Rectal smooth muscle tissue (tissue), 1 donor: Measurements from ENCODE around the gene PRKD3.

ENCODE experiments used
- H3K27ac ChIP-seq: one replicate; pipeline ENCODE4 v1.7.0; 2013; ENCODE audit warnings: low read depth, low read length, inconsistent platforms
- H3K27me3 ChIP-seq: one replicate; pipeline ENCODE4 v1.7.0; 2013; ENCODE audit warnings: low read length; ENCODE audit not compliant: control insufficient read depth, insufficient read depth
- H3K36me3 ChIP-seq: one replicate; pipeline ENCODE4 v1.7.0; 2013; ENCODE audit warnings: low read length; ENCODE audit not compliant: control insufficient read depth, insufficient read depth
- H3K4me1 ChIP-seq: one replicate; pipeline ENCODE4 v1.7.0; 2013; ENCODE audit warnings: low read length; ENCODE audit not compliant: control insufficient read depth, insufficient read depth
- H3K4me3 ChIP-seq: one replicate; pipeline ENCODE4 v1.7.0; 2013; ENCODE audit warnings: low read length
- H3K9ac ChIP-seq: one replicate; pipeline ENCODE4 v1.7.0; 2013; ENCODE audit warnings: low read length

Gene PRKD3

GRCh38 chr2:37322368-37322767, 2.3 kb downstream of the PRKD3 start:
- Histone ChIP-seq H3K27me3 (no peaks in the 10 kb centered on the region), H3K36me3 (no peaks in the 10 kb centered on the region), H3K27ac (no peak overlapping the region), H3K4me1 (peaks cover 13% of the 10 kb centered on the region), H3K9ac (no peak overlapping the region), H3K4me3 (no peak overlapping the region)

DNA sequence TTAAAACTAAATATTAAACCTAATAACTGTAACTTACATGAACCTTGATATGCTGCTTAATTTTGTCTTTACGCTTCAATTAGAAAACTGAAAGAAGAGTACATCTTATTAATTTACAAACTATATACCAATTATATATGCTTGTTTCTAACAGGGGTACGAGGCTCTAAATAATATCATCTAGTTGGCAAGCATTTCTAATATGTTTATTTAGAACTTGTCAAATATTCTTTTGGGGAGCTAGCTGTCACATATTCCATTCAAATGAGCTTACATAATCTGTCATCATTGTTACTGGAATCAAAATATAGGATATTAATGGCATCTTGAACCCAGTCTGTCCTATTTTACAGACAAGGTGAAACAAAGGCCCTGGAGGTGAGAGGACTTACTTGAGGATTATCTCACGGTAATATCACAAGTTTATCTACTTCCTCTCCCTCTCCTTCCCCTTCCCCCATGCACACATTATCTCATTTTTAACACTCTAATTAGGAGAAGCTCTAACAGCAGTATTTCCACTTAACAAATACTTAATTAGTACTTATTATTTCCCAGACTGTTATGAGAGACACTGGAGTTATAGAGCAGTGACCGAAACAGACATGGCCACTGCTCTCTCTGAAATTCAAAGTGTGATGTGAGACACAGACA, 3.5 kb downstream of the PRKD3 start:
- H3K27ac ChIP-seq, result no peak overlapping the region
- peaks cover 11% of the 10 kb centered on the region for H3K4me1 ChIP-seq
- no peak overlapping the region for H3K4me3 ChIP-seq
- H3K36me3 ChIP-seq, result no peaks in the 10 kb centered on the region
- H3K9ac ChIP-seq, result no peak overlapping the region
- H3K27me3 ChIP-seq, result no peaks in the 10 kb centered on the region

DNA sequence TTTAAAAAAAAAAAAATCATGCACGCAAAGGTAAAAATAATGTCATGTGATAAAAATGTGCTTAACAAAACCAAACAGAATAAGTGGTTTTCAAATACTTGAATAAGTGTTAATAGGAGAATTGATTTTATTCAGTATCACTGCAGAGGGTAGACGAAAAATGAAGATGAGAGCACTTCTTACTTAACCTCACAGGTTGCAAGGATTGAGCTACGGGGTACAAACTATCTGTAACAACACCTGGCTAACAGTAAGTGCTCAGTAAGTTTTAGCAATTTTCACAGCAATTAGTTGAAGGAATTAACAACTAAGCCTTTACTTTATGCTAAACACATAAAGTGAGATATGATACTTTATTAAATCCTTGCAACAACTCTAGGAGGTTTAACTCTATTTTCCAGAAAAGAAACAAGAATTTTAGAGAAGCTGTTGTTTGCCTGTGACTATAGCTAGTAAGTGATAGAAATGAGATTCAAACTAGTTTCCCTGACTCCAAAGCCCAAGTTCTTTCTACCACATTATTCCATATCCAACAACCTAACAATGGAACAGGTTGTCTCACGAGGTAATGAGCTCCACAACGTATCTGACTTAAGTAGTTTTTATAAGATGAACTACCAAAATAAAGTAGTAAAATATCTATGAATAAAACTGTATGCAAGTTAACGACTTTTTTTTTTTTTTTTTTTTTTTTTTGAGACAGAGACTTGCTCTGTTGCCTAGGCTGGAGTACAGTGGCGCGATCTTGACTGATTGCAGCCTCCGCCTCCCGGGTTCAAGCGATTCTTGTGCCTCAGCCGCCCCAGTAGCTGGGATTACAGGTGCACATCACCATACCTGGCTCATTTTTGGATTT, 4.7 kb downstream of the PRKD3 start:
- Histone ChIP-seq H3K36me3 (no peaks in the 10 kb centered on the region), H3K27me3 (no peaks in the 10 kb centered on the region), H3K9ac (no peak overlapping the region), H3K27ac (no peak overlapping the region), H3K4me3 (no peak overlapping the region), H3K4me1 (peaks cover 11% of the 10 kb centered on the region)

DNA sequence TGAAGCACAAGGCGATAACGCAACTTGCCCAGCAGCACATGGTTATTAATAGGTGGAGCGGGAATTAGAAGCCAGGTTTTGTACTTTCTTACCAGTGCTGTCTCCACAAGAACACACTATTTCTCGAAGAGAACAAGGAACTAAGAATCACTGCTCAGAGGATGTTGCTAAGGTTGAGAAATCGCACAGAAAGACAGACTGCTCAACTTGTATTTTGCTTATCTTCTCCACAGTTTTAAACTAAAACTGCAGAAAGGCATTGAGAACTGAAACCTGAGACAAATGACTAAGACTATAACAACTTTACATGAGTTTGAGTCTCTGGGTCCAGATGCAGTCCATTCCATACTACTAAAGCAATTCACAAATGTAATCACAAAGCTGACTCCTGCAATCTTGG, 6.2 kb downstream of the PRKD3 start:
- H3K27me3 ChIP-seq, result no peaks in the 10 kb centered on the region
- no peak overlapping the region for H3K4me3 ChIP-seq
- no peak overlapping the region for H3K9ac ChIP-seq
- no peak overlapping the region for H3K27ac ChIP-seq
- H3K4me1 ChIP-seq, result peaks cover 11% of the 10 kb centered on the region
- no peaks in the 10 kb centered on the region for H3K36me3 ChIP-seq

GRCh38 chr2:37317746-37318145, 6.9 kb downstream of the PRKD3 start:
- no peak overlapping the region for H3K9ac ChIP-seq
- peaks cover 11% of the 10 kb centered on the region for H3K4me1 ChIP-seq
- H3K27ac ChIP-seq, result no peak overlapping the region
- H3K4me3 ChIP-seq, result no peak overlapping the region
- no peaks in the 10 kb centered on the region for H3K36me3 ChIP-seq
- H3K27me3 ChIP-seq, result no peaks in the 10 kb centered on the region

DNA sequence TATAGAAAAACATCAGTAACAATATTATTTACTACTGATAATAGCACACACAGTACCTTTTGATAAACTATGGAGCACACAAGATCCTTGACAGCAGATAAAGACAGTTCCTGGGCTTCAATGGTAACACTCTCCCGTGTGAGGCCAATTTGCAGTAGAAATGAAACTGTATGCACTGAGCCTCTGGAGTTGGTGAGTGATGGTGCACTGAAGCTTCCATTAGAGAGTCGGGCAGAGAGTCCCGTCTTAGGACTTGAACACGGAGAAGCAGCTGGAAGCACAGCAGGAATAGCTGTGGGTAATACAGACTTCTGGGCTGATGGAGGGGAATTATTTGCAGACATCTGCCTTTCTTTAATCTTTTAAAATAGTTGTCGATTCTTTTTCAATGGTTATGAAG, 8.5 kb downstream of the PRKD3 start:
- H3K4me1 ChIP-seq, result peaks cover 8% of the 10 kb centered on the region

GRCh38 chr2:37315364-37315763, 9.3 kb downstream of the PRKD3 start:
- H3K27me3 ChIP-seq, result no peaks in the 10 kb centered on the region
- no peak overlapping the region for H3K4me3 ChIP-seq
- peaks cover 8% of the 10 kb centered on the region for H3K4me1 ChIP-seq
- no peak overlapping the region for H3K27ac ChIP-seq
- H3K9ac ChIP-seq, result no peak overlapping the region
- no peaks in the 10 kb centered on the region for H3K36me3 ChIP-seq

More for the DNA sequence above, 8.5 kb downstream of the PRKD3 start:
- H3K27me3 ChIP-seq, result no peaks in the 10 kb centered on the region
- H3K27ac ChIP-seq, result no peak overlapping the region
- no peak overlapping the region for H3K9ac ChIP-seq
- H3K36me3 ChIP-seq, result no peaks in the 10 kb centered on the region
- H3K4me3 ChIP-seq, result no peak overlapping the region

- Histone ChIP-seq H3K4me1 (peaks cover 4% of the 10 kb centered on the region), H3K36me3 (no peaks in the 10 kb centered on the region), H3K27me3 (no peaks in the 10 kb centered on the region), H3K9ac (no peak overlapping the region), H3K27ac (no peak overlapping the region), H3K4me3 (no peak overlapping the region)
Measured at GRCh38 chr2:37307500-37307899, 17.1 kb downstream of the PRKD3 start.

DNA sequence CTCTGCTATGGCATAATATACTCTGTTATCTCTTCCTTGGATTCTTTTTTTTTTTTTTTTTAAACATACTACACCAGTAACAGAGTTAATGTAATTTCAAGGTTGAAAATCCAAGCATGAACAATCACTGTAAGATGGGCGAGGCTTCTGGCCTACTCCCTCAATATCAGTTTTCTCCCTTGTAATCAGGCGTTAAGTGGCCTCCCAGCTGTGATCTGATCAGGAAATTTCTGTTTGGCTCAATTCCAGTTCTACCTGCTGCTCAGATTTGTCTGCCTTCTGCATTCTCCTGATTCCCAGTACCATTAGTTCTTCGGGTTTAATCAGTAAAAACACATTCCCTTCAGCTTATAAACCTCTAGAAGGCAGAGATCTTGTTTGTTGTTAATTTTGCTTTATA, 18.6 kb downstream of the PRKD3 start:
- Histone ChIP-seq H3K36me3 (no peaks in the 10 kb centered on the region), H3K27ac (no peak overlapping the region), H3K27me3 (no peaks in the 10 kb centered on the region), H3K4me1 (peaks cover 4% of the 10 kb centered on the region), H3K9ac (no peak overlapping the region), H3K4me3 (no peak overlapping the region)

DNA sequence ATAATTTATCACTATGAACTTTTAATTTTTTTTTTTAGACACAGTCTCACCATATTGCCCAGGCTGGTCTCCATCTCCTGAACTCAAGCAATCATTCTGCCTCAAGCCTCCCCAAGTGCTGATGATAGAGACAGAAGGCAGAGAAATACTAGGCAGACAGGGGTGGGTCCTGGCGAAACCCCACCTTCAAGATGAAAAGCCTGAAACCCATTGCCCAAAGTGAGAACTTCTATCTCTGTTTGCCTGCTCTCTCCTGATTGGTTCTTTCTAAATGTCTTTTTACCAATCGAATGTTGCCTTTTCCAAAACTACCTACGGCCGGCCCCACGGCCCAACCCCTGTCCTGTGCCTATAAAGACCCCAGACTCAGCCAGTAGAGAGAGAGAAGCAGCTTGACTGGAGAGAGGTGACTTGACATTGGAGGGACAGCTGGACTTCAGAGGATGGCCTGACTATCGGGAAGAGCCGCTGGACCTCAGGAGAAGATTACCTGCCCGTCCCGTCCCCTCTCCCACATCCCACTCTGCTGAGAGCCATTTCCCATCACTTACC, 21.9 kb downstream of the PRKD3 start:
- no peak overlapping the region for H3K4me3 ChIP-seq
- no peaks in the 10 kb centered on the region for H3K27me3 ChIP-seq
- no peak overlapping the region for H3K9ac ChIP-seq
- H3K36me3 ChIP-seq, result no peaks in the 10 kb centered on the region
- H3K27ac ChIP-seq, result no peak overlapping the region
- peaks cover 4% of the 10 kb centered on the region for H3K4me1 ChIP-seq

DNA sequence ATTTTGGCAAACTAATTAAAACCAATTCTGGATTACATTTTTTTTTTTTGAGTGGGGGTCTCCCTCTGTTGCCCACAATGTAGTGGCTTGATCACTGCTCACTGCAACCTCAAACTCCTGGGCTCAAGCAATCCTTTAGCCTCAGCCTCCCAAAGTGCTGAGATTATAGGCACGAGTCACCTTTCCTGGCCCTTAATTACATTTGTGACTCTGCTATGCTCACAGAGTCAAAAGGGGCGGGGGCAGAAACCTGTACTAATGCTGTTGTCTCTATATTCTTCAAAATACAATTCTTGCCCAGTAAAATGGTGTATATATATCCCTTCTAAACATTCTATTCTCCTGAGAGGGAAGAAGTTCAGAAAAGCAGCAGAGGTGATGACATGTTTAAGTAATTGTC, 23.2 kb downstream of the PRKD3 start:
- no peak overlapping the region for H3K4me3 ChIP-seq
- H3K4me1 ChIP-seq, result peaks cover 4% of the 10 kb centered on the region
- no peaks in the 10 kb centered on the region for H3K27me3 ChIP-seq
- H3K9ac ChIP-seq, result no peak overlapping the region
- no peak overlapping the region for H3K27ac ChIP-seq
- H3K36me3 ChIP-seq, result no peaks in the 10 kb centered on the region

DNA sequence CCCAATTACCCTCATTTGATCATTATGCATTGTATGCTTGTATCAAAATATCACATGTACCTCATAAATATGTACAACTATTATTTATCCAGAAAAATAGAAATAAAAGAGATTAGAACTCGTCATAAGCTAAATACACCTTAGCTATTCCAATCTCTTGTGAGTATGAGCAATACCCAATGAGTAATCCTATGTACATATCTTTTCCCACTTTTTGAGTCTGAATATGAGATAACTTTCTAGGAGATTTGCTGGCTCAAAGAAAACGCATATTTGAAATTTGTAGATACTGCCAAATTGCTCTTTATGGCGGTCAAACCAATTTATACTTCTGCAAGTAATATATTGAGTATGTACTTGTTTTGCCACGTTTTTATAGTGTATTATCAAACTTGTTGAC, 24.1 kb downstream of the PRKD3 start:
- no peak overlapping the region for H3K9ac ChIP-seq
- no peak overlapping the region for H3K27ac ChIP-seq
- H3K27me3 ChIP-seq, result no peaks in the 10 kb centered on the region
- no peaks in the 10 kb centered on the region for H3K36me3 ChIP-seq
- H3K4me3 ChIP-seq, result no peak overlapping the region
- H3K4me1 ChIP-seq, result peaks cover 2% of the 10 kb centered on the region
